Measurements from ENCODE around the gene SH3BP4. TPM values are rescaled to one million over a fixed set of nuclear protein-coding genes. Genes with fewer than 3 reads are reported as not detected.

SH3BP4 gene
- total RNA-seq, 1 donor from 2014 or later, result 1.1 TPM

GRCh38 chr2:234966340-234966739, 14.5 kb downstream of the SH3BP4 start:
- H3K36me3 Mint-ChIP-seq (ENCODE audit: low read depth), result no peaks in the 10 kb centered on the region
- ChIA-PET POLR2A (no interaction called here), CTCF (no interaction called here)

GRCh38 chr2:234967201-234967869, 15.5 kb downstream of the SH3BP4 start:
- H3K4me3 Mint-ChIP-seq, result no peak overlapping the region
- ChIA-PET CTCF (no interaction called here), POLR2A (no interaction called here)
- H3K4me1 Mint-ChIP-seq, result peaks cover 3% of the 10 kb centered on the region
- intact Hi-C loops (cut with micrococcal nuclease), result no loop called here
- H3K27me3 Mint-ChIP-seq, result peaks cover 9% of the 10 kb centered on the region
- H3K36me3 Mint-ChIP-seq (ENCODE audit: low read depth), result no peaks in the 10 kb centered on the region
- ATAC-seq (ENCODE audit: low read depth) (no peak), DNase-seq (no peak)
- no peaks in the 10 kb centered on the region for H3K9me3 Mint-ChIP-seq
- no peak for TF ChIP-seq CTCF (IDR thresholded peaks at IDR 0.05)
- H3K27ac Mint-ChIP-seq, result no peak overlapping the region

More at GRCh38 chr2:234966340-234966739, 14.5 kb downstream of the SH3BP4 start:
- DNase-seq, result no peak
- intact Hi-C loops (cut with micrococcal nuclease), result no loop called here
- no peak for ATAC-seq (ENCODE audit: low read depth)
- no peak overlapping the region for H3K27ac Mint-ChIP-seq
- no peaks in the 10 kb centered on the region for H3K9me3 Mint-ChIP-seq
- H3K4me3 Mint-ChIP-seq, result no peak overlapping the region
- TF ChIP-seq CTCF (IDR thresholded peaks at IDR 0.05), result no peak
- H3K4me1 Mint-ChIP-seq, result peaks cover 3% of the 10 kb centered on the region
- H3K27me3 Mint-ChIP-seq, result peaks cover 9% of the 10 kb centered on the region

- DNase-seq, result no peak
- intact Hi-C loops (cut with micrococcal nuclease), result no loop called here
- Mint-ChIP-seq H3K4me3 (no peak overlapping the region), H3K27ac (no peak overlapping the region), H3K9me3 (no peaks in the 10 kb centered on the region), H3K4me1 (peaks cover 3% of the 10 kb centered on the region), H3K36me3 (ENCODE audit: low read depth) (no peaks in the 10 kb centered on the region), H3K27me3 (peaks cover 11% of the 10 kb centered on the region)
- ChIA-PET POLR2A (no interaction called here), CTCF (no interaction called here)
- ATAC-seq (ENCODE audit: low read depth), result no peak
- no peak for TF ChIP-seq CTCF (IDR thresholded peaks at IDR 0.05)
Measured at GRCh38 chr2:234967870-234968208, 16.0 kb downstream of the SH3BP4 start.

GRCh38 chr2:234968631-234969305, 17.0 kb downstream of the SH3BP4 start:
- Mint-ChIP-seq H3K4me3 (no peak overlapping the region), H3K4me1 (peaks cover 3% of the 10 kb centered on the region), H3K9me3 (no peaks in the 10 kb centered on the region), H3K27me3 (peaks cover 14% of the 10 kb centered on the region), H3K36me3 (ENCODE audit: low read depth) (no peaks in the 10 kb centered on the region), H3K27ac (no peak overlapping the region)
- ATAC-seq (ENCODE audit: low read depth), result no peak
- no peak for DNase-seq
- ChIA-PET CTCF (no interaction called here), POLR2A (no interaction called here)
- intact Hi-C loops (cut with micrococcal nuclease), result no loop called here
- no peak for TF ChIP-seq CTCF (IDR thresholded peaks at IDR 0.05)

GRCh38 chr2:234969306-234970098, 17.7 kb downstream of the SH3BP4 start:
- ATAC-seq (ENCODE audit: low read depth) (no peak), DNase-seq (no peak)
- Mint-ChIP-seq H3K27me3 (peaks cover 14% of the 10 kb centered on the region), H3K4me3 (no peak overlapping the region), H3K4me1 (peaks cover 3% of the 10 kb centered on the region), H3K36me3 (ENCODE audit: low read depth) (no peaks in the 10 kb centered on the region), H3K27ac (no peak overlapping the region), H3K9me3 (no peaks in the 10 kb centered on the region)
- CTCF ChIA-PET, result no interaction called here
- POLR2A ChIA-PET, result no interaction called here
- intact Hi-C loops (cut with micrococcal nuclease), result no loop called here
- TF ChIP-seq CTCF (IDR thresholded peaks at IDR 0.05), result no peak

All from activated B cell treated with CpG ODN at 0.5 μM for 24 hours (primary cell).